Endothelial cell (in vitro differentiated cells): ENCODE results near the gene PLCZ1. TPM values are rescaled to one million over a fixed set of nuclear protein-coding genes. Genes with fewer than 3 reads are reported as not detected.

Experiments
- DNase-seq: peaks from one replicate; pipeline ENCODE4 v3.0.0; 2021; ENCODE audit warnings: low spot score
- H3K27ac Mint-ChIP-seq: one replicate; pipeline ENCODE4 v1.8.0; 2021; ENCODE audit warnings: mixed read lengths, inconsistent platforms; ENCODE audit not compliant: unreplicated experiment
- H3K27me3 Mint-ChIP-seq: one replicate; pipeline ENCODE4 v1.8.0; 2021; ENCODE audit warnings: mild to moderate bottlenecking, moderate library complexity, mixed read lengths, inconsistent platforms; ENCODE audit not compliant: unreplicated experiment
- H3K36me3 Mint-ChIP-seq: one replicate; pipeline ENCODE4 v1.8.0; 2021; ENCODE audit warnings: mild to moderate bottlenecking, low read depth, mixed read lengths, inconsistent platforms; ENCODE audit not compliant: unreplicated experiment
- H3K4me1 Mint-ChIP-seq: one replicate; pipeline ENCODE4 v1.8.0; 2021; ENCODE audit warnings: mild to moderate bottlenecking, mixed read lengths, inconsistent platforms; ENCODE audit not compliant: unreplicated experiment
- H3K4me3 Mint-ChIP-seq: one replicate; pipeline ENCODE4 v1.8.0; 2021; ENCODE audit warnings: mild to moderate bottlenecking, mixed read lengths, inconsistent platforms; ENCODE audit not compliant: unreplicated experiment
- H3K9me3 Mint-ChIP-seq: one replicate; pipeline ENCODE4 v1.8.0; 2021; ENCODE audit warnings: mixed read lengths, inconsistent platforms; ENCODE audit not compliant: unreplicated experiment
- total RNA-seq: library from RNA; stranded (reverse); fragmentation: NEBNext Ultra II Directional; extraction: Animal tissue kit (Norgen Biotek cat#: 25700); gene quantifications from one replicate; pipeline ENCODE4 v1.2.1, GENCODE V29; 2021; ENCODE audit not compliant: unreplicated experiment
- TF ChIP-seq, protein P1 (sequence below): fragments of 200-600 bp; sonication (generic); IDR thresholded peaks from one replicate; pipeline ENCODE4 v1.5.0; 2021; ENCODE audit warnings: antibody characterized with exemption; ENCODE audit not compliant: unreplicated experiment

Gene PLCZ1
- total RNA-seq, 1 donor from 2014 or later, result not detected

GRCh38 chr12:18689771-18690170 is 48.0 kb downstream of the PLCZ1 start:
- Mint-ChIP-seq H3K27ac (no peak overlapping the region), H3K4me1 (no peaks in the 10 kb centered on the region)
- TF ChIP-seq, protein P1, sequence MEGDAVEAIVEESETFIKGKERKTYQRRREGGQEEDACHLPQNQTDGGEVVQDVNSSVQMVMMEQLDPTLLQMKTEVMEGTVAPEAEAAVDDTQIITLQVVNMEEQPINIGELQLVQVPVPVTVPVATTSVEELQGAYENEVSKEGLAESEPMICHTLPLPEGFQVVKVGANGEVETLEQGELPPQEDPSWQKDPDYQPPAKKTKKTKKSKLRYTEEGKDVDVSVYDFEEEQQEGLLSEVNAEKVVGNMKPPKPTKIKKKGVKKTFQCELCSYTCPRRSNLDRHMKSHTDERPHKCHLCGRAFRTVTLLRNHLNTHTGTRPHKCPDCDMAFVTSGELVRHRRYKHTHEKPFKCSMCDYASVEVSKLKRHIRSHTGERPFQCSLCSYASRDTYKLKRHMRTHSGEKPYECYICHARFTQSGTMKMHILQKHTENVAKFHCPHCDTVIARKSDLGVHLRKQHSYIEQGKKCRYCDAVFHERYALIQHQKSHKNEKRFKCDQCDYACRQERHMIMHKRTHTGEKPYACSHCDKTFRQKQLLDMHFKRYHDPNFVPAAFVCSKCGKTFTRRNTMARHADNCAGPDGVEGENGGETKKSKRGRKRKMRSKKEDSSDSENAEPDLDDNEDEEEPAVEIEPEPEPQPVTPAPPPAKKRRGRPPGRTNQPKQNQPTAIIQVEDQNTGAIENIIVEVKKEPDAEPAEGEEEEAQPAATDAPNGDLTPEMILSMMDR, result no peak

DNA sequence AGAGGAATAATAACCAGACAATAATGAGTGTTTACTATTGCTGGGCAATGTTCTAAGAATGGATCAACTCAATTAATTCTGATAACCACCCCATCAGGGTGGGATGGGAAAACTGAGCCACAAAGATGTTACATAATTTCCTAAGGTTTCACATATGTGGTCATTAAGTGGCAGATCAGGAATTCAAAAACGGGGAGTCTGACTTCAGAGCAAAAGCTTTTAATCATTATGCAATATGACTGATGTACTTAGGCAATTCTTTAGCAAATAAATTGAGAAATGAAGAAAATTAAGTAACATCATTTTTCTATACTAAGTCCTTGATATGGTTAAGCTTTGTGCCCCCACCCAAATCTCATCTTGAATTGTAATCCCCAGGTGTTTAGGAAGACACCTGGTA is 53.4 kb downstream of the PLCZ1 start:
- H3K4me3 Mint-ChIP-seq, result no peak overlapping the region
- no peaks in the 10 kb centered on the region for H3K9me3 Mint-ChIP-seq
- H3K4me1 Mint-ChIP-seq, result no peaks in the 10 kb centered on the region
- no peaks in the 10 kb centered on the region for H3K27me3 Mint-ChIP-seq
- H3K36me3 Mint-ChIP-seq, result no peaks in the 10 kb centered on the region
- no peak for DNase-seq
- H3K27ac Mint-ChIP-seq, result no peak overlapping the region
- TF ChIP-seq, protein P1, result no peak

More at GRCh38 chr12:18689771-18690170, 48.0 kb downstream of the PLCZ1 start:
- DNase-seq, result no peak
- Mint-ChIP-seq H3K9me3 (no peaks in the 10 kb centered on the region), H3K27me3 (no peaks in the 10 kb centered on the region), H3K4me3 (no peak overlapping the region), H3K36me3 (no peaks in the 10 kb centered on the region)

GRCh38 chr12:18683327-18684013 is 54.3 kb downstream of the PLCZ1 start:
- no peak for DNase-seq
- TF ChIP-seq, protein P1, result no peak

DNA sequence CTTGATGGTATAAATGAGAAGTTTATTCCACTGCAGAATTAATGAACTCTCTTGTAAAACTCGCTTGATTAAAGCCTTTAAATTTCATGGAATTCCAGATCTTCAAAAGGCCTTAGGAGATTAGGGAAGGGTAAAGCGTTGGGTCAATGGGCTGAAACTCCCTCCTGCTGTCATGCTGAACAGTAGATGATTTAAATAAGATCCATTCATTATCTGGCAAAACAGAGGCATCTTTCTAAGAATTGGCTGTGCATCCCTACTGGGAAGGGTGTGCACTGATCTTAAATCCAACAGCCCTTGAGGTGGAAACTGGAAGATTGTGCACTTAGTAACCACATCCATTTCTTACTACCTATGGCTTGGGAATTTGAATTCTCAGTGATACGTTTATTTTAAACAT is 56.0 kb downstream of the PLCZ1 start:
- H3K36me3 Mint-ChIP-seq, result no peaks in the 10 kb centered on the region
- H3K4me1 Mint-ChIP-seq, result no peaks in the 10 kb centered on the region
- no peaks in the 10 kb centered on the region for H3K27me3 Mint-ChIP-seq
- DNase-seq, result no peak
- H3K9me3 Mint-ChIP-seq, result no peaks in the 10 kb centered on the region
- TF ChIP-seq, protein P1, result no peak
- no peak overlapping the region for H3K4me3 Mint-ChIP-seq
- H3K27ac Mint-ChIP-seq, result no peak overlapping the region

More at GRCh38 chr12:18683327-18684013, 54.3 kb downstream of the PLCZ1 start:
- H3K4me1 Mint-ChIP-seq, result no peaks in the 10 kb centered on the region
- H3K27me3 Mint-ChIP-seq, result no peaks in the 10 kb centered on the region
- no peaks in the 10 kb centered on the region for H3K36me3 Mint-ChIP-seq
- no peak overlapping the region for H3K27ac Mint-ChIP-seq
- H3K9me3 Mint-ChIP-seq, result no peaks in the 10 kb centered on the region
- no peak overlapping the region for H3K4me3 Mint-ChIP-seq

- Mint-ChIP-seq H3K4me3 (no peak overlapping the region), H3K4me1 (no peaks in the 10 kb centered on the region), H3K36me3 (no peaks in the 10 kb centered on the region), H3K27ac (no peak overlapping the region), H3K27me3 (no peaks in the 10 kb centered on the region), H3K9me3 (no peaks in the 10 kb centered on the region)
- TF ChIP-seq, protein P1, result no peak
- DNase-seq, result no peak
Measured at GRCh38 chr12:18676996-18677588, 60.7 kb downstream of the PLCZ1 start.
